GM12873 (cell line): Measurements from ENCODE around the gene NT5E.

Experiments used
- CTCF ChIP-seq: IDR thresholded peaks from 2 replicates; pipeline ENCODE4 v1.5.1; 2012; ENCODE audit warnings: low read depth, mild to moderate bottlenecking, moderate library complexity, low read length, control low read depth; ENCODE audit not compliant: insufficient read depth; ENCODE audit errors: missing control alignments

NT5E gene

DNA sequence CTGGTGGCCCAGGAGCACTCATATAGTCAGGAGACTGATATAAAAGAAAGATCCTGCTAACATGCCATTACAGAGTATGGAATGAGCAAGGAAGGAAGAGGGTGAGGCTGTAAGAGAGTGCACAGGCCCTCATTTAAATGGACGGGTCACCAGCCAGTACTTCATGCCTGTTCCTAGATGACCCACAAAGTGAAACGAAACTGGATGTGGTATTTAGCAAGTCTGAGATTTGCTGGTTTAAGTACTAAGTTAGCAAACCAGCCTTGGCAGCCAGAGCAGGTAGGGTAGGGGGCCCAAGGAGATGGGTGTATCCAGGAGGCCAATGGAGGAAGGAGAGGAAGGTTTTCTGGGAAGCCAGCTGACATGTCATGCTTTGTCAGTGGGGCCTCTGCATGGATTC, 15.9 kb downstream of the NT5E start:
- TF ChIP-seq CTCF, result no peak

DNA sequence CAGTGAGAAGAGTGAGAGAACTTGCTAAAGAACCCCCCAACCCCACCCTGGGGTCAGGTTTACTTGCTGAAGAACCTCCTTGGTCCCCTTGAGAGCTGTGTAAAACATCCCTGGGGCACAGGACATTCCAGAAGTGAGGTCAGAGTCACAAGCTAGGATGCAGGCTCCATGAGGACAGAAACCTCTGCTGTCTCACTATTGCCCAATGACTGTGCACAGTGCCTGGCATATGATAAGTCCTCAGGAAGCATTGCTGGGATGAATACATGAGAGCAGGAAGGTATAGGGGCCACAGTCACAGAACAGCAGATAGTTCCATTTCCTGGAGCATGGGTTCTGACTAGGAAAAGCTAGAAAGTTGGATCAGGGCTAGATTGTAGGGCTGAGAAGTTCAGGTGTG, 18.4 kb downstream of the NT5E start:
- no peak for TF ChIP-seq CTCF

DNA sequence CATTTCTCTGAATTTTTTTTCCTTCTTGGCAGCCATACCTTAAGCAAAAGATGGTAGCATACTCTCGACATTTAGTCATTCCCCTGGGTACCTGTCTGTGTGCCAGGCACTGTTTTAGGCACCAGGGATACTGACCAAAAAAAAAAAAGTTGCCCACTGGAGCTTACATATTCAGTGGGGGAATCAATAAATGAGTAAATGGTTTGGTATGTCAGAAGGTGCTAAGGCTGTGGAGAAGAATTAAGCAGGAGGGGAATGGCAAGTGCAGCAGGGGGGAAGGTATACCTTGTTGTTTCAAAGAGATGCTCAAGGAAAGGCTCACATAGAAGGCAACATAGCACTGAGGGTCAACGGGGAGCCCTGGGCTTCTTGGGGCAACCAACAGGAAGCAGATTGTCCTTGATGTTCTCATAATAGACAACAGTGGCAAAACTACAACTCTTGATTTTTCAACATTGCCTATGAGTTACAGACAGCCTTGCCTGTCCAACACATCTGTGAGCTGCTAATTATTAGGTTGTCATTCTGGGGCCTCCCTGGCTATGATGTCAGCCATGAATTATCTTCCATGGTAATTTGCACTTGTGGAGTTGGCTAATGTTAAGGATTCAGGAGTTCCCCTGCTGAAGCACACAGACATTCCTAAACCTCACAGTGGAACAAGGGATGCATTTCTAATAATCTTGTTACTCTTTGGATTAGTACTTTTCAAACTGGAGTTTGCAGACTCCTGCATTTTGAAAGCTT, 19.6 kb downstream of the NT5E start:
- TF ChIP-seq CTCF, result no peak

DNA sequence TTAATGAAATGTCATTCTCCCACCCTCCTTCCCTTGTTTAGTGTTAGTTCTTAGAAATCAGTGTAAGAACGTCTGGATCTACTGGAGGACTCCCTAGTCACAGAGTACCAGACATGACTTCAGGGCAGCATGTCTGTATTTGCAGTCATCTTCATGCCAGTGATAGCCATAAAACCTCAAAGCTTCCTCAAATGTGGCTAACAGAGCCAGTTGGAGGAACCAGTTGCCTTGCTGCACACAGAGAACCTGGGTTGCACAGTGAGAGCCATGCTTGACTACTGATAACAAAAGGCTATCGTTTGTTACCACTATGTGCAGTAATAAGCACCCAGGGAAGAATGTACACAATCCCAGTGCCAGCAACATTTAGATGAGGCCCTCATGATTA, 20.1 kb downstream of the NT5E start:
- no peak for TF ChIP-seq CTCF

DNA sequence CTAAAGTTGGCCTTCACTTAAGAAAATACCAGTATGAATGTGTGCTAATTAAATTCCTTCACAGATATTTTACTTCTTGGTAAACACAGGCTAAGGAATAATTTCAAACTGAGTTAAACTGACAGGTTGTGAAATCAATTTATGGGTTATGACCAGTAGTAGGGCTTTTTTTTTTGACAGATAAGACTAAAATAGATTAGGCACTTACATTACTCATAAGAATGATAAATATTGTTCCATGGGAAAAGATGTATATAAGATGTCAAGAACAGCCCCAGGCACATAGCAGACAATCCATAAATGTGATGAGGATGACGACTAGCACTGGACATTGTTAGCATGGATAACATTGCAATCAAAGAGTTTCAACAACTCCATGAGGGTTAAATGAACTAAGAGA, 22.9 kb downstream of the NT5E start:
- TF ChIP-seq CTCF, result no peak

- TF ChIP-seq CTCF, result no peak
These were observed 23.9 kb downstream of the NT5E start for GRCh38 chr6:85473748-85474147.

DNA sequence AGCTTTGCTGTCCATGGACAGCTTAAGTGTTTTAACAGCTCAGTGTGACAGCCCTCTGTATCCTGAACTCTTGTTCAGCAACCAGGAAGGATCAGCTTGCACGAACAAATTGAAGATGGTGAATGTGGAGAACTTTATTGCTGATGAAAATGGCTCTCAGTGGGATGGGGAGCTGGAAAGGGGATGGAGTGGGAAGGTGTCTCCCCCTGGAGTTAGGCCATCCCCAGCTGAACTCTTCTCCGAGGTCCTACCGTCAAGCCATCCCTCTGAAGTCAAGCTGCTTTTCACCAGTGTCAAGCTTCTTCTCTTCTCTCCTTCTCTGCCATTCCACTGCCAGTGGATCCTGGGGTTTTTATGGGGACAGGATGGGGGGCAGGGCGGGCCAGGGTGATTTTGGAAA, 26.6 kb downstream of the NT5E start:
- TF ChIP-seq CTCF, result no peak
